Urothelium cell line (cell line): ENCODE measurements around the gene SH3PXD2A.

ENCODE experiments used
- DNase-seq: peaks from one replicate; pipeline ENCODE4 v3.0.0; 2011; ENCODE audit warnings: low spot score, mixed read lengths
- FAIRE-seq: peaks from 2 replicates; lab custom pipeline; 2011; peaks lifted over from hg19 to GRCh38; lab: Jason Lieb, UNC

SH3PXD2A gene

GRCh38 chr10:103693812-103694205 lies 161.6 kb downstream of the SH3PXD2A start:
- FAIRE-seq (no peak), DNase-seq (no peak)

GRCh38 chr10:103692952-103693811 lies 162.2 kb downstream of the SH3PXD2A start:
- DNase-seq: peak; percentile 73
- FAIRE-seq: no peak

- FAIRE-seq (no peak), DNase-seq (peak; percentile 39)
Observed at GRCh38 chr10:103692436-103692951, 162.9 kb downstream of the SH3PXD2A start.

- DNase-seq: peak; percentile 54
- no peak for FAIRE-seq
Observed at GRCh38 chr10:103691723-103692435, 163.5 kb downstream of the SH3PXD2A start.

- no peak for DNase-seq
- no peak for FAIRE-seq
Observed at GRCh38 chr10:103691267-103691666, 164.1 kb downstream of the SH3PXD2A start.

- FAIRE-seq (no peak), DNase-seq (no peak)
Observed at GRCh38 chr10:103690281-103690680, 165.1 kb downstream of the SH3PXD2A start.

- no peak for FAIRE-seq
Observed at GRCh38 chr10:103688491-103688890, 166.9 kb downstream of the SH3PXD2A start.

GRCh38 chr10:103687718-103688117 lies 167.7 kb downstream of the SH3PXD2A start:
- DNase-seq (no peak), FAIRE-seq (no peak)

More at GRCh38 chr10:103688491-103688890, 166.9 kb downstream of the SH3PXD2A start:
- DNase-seq: no peak

GRCh38 chr10:103687172-103687571 lies 168.2 kb downstream of the SH3PXD2A start:
- FAIRE-seq (no peak), DNase-seq (no peak)

- no peak for FAIRE-seq
- peak; percentile 85 for DNase-seq
Observed at GRCh38 chr10:103685880-103686669, 169.3 kb downstream of the SH3PXD2A start.

- no peak for DNase-seq
- no peak for FAIRE-seq
Observed at GRCh38 chr10:103683851-103684250, 171.5 kb downstream of the SH3PXD2A start.

- FAIRE-seq (no peak), DNase-seq (no peak)
Observed at GRCh38 chr10:103682631-103683030, 172.7 kb downstream of the SH3PXD2A start.

- DNase-seq: no peak
- FAIRE-seq: no peak
Observed at GRCh38 chr10:103681617-103682399, 173.6 kb downstream of the SH3PXD2A start.

GRCh38 chr10:103680869-103681236 lies 174.5 kb downstream of the SH3PXD2A start:
- no peak for FAIRE-seq
- DNase-seq: no peak

GRCh38 chr10:103679096-103679790 lies 176.1 kb downstream of the SH3PXD2A start:
- FAIRE-seq: no peak

GRCh38 chr10:103678178-103678526 lies 177.2 kb downstream of the SH3PXD2A start:
- FAIRE-seq (no peak), DNase-seq (no peak)

More at GRCh38 chr10:103679096-103679790, 176.1 kb downstream of the SH3PXD2A start:
- DNase-seq: no peak

GRCh38 chr10:103677486-103678177 lies 177.7 kb downstream of the SH3PXD2A start:
- FAIRE-seq (no peak), DNase-seq (no peak)

GRCh38 chr10:103676851-103677417 lies 178.4 kb downstream of the SH3PXD2A start:
- DNase-seq: peak; percentile 78
- no peak for FAIRE-seq
